Mesothelial cell of epicardium (in vitro differentiated cells): ENCODE data around the gene DUSP16. TPM values are rescaled to one million over a fixed set of nuclear protein-coding genes. Genes with fewer than 3 reads are reported as not detected.

Source experiments
- DNase-seq, 2 experiments: peaks; one replicate each; pipeline ENCODE4 v3.0.0; 2021; ENCODE audit warnings: low spot score in 2 of 2; ENCODE audit not compliant: unreplicated experiment in 2 of 2
- H3K27ac Mint-ChIP-seq: 2 replicates; pipeline ENCODE4 v1.8.0; 2021; ENCODE audit warnings: mixed read lengths
- H3K27me3 Mint-ChIP-seq: 2 replicates; pipeline ENCODE4 v1.8.0; 2021; ENCODE audit warnings: low read depth, mixed read lengths
- H3K36me3 Mint-ChIP-seq: 2 replicates; pipeline ENCODE4 v1.8.0; 2021; ENCODE audit warnings: mixed read lengths
- H3K4me1 Mint-ChIP-seq: 2 replicates; pipeline ENCODE4 v1.8.0; 2021; ENCODE audit warnings: mixed read lengths
- H3K4me3 Mint-ChIP-seq: 2 replicates; pipeline ENCODE4 v1.8.0; 2021; ENCODE audit warnings: mild to moderate bottlenecking, moderate library complexity, mixed read lengths
- H3K9me3 Mint-ChIP-seq: 2 replicates; pipeline ENCODE4 v1.8.0; 2021; ENCODE audit warnings: mixed read lengths
- total RNA-seq: library from RNA; stranded (reverse); gene quantifications from 3 replicates; pipeline ENCODE4 v1.2.1, GENCODE V29; 2021
- TF ChIP-seq, protein P1 (sequence below): fragments of 200-600 bp; sonication (generic); IDR thresholded peaks from one replicate; pipeline ENCODE4 v1.5.0; 2021; ENCODE audit warnings: antibody characterized with exemption; ENCODE audit not compliant: unreplicated experiment

DUSP16 gene
- total RNA-seq, 1 donor from 2014 or later, result 31.5 TPM

DNA sequence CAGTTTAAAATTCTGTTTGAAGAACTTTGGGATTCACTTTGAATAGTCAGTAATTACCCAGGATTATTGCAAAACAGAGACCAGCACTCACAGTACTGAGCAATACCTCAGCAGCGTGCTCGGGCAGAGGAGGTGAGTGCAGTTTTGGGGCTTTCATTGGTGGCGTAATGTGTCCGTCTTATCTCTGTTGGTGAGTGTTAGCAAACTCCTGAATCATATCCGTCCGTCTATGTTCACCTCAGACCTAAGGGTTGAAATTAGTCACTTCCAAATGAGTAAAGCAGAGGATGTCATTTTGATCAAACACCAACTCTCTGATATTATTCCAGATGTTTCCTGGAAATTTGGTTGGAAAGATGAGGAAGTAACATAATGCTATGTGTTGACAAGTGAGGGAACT is 123.0 kb downstream of the DUSP16 start:
- Mint-ChIP-seq H3K27ac (no peak overlapping the region), H3K9me3 (peaks cover 7% of the 10 kb centered on the region), H3K27me3 (no peaks in the 10 kb centered on the region), H3K4me3 (no peak overlapping the region), H3K4me1 (peaks cover 10% of the 10 kb centered on the region), H3K36me3 (peaks cover 11% of the 10 kb centered on the region)
- TF ChIP-seq, protein P1, sequence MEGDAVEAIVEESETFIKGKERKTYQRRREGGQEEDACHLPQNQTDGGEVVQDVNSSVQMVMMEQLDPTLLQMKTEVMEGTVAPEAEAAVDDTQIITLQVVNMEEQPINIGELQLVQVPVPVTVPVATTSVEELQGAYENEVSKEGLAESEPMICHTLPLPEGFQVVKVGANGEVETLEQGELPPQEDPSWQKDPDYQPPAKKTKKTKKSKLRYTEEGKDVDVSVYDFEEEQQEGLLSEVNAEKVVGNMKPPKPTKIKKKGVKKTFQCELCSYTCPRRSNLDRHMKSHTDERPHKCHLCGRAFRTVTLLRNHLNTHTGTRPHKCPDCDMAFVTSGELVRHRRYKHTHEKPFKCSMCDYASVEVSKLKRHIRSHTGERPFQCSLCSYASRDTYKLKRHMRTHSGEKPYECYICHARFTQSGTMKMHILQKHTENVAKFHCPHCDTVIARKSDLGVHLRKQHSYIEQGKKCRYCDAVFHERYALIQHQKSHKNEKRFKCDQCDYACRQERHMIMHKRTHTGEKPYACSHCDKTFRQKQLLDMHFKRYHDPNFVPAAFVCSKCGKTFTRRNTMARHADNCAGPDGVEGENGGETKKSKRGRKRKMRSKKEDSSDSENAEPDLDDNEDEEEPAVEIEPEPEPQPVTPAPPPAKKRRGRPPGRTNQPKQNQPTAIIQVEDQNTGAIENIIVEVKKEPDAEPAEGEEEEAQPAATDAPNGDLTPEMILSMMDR, result no peak
- DNase-seq, result no peak

DNA sequence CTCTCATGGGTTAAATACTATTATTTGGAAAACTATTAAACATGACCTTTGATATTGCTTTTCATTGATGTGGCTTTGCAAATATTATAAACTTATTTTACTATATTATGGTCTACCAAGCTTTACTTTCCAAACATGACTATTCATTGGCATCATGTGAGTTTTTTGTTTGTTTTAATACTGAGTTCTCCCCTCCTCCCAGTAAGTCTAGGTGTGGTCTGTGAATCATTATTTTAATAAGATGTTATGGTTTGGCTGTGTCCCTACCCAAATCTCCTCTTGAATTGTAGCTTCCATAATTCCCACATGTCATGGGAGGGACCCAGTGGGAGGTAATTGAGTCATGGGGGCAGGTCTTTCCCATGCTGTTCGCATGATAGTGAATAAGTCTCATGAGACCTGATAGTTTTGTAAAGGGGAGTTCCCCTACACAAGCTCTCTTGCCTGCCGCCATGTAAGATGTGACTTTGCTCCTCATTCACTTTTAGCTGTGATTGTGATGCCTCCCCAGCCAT is 125.8 kb downstream of the DUSP16 start:
- Mint-ChIP-seq H3K36me3 (peaks cover 13% of the 10 kb centered on the region), H3K4me3 (no peak overlapping the region), H3K27me3 (no peaks in the 10 kb centered on the region), H3K4me1 (peaks cover 26% of the 10 kb centered on the region), H3K27ac (no peak overlapping the region), H3K9me3 (peaks cover 7% of the 10 kb centered on the region)
- no peak for DNase-seq
- TF ChIP-seq, protein P1, result no peak

DNA sequence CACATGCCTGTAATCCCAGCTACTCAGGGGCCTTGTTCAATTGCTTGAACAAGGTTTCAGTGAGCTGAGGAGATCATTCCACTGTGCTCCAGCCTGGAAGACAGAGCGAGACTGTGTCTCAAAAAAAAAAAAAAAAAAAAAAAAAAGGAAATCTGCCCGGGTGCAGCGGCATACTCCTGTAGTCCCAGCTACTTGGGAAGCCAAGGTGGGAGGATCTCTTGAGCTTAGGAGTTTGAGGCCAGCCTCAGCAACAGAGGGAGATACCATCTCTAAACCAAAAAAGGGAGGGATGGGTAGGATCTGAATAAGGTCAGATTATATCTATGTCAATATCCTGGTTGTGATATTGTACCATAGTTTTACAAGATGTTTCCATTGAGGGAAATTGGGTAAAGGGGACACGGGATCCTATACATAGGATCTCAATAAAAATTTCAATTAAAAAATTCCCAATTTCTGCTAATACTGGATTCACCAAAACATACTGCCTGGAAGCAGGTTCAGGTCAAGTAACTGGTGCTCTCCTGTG is 129.4 kb downstream of the DUSP16 start:
- TF ChIP-seq, protein P1, result no peak
- Mint-ChIP-seq H3K4me3 (no peak overlapping the region), H3K9me3 (peaks cover 7% of the 10 kb centered on the region), H3K27me3 (no peaks in the 10 kb centered on the region), H3K27ac (peak overlapping the region; percentile 39), H3K36me3 (peaks cover 13% of the 10 kb centered on the region), H3K4me1 (peaks cover 35% of the 10 kb centered on the region)
- no peak for DNase-seq

DNA sequence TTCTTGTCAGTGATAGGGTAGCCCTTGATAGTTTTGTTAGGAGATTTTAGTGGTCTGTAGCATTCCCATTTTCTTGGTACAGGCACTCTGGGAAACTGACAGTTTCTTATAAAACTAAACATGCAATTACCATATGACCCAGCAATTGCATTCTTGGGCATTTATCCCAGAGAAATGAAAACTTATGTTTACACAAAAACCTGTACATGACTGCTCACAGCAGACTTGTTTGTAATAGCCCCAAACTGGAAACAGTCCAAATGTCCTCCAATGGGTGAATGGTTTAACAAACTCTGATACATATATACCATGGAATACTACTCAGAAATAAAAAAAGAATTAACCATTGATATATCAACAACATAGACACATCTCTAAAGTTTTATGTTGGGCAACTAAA is 130.3 kb downstream of the DUSP16 start:
- no peak overlapping the region for H3K4me3 Mint-ChIP-seq
- no peak for DNase-seq
- peaks cover 12% of the 10 kb centered on the region for H3K36me3 Mint-ChIP-seq
- H3K4me1 Mint-ChIP-seq, result peaks cover 35% of the 10 kb centered on the region
- peak overlapping the region; percentile 51 for H3K27ac Mint-ChIP-seq
- TF ChIP-seq, protein P1, result no peak
- H3K27me3 Mint-ChIP-seq, result no peaks in the 10 kb centered on the region
- H3K9me3 Mint-ChIP-seq, result peaks cover 6% of the 10 kb centered on the region

DNA sequence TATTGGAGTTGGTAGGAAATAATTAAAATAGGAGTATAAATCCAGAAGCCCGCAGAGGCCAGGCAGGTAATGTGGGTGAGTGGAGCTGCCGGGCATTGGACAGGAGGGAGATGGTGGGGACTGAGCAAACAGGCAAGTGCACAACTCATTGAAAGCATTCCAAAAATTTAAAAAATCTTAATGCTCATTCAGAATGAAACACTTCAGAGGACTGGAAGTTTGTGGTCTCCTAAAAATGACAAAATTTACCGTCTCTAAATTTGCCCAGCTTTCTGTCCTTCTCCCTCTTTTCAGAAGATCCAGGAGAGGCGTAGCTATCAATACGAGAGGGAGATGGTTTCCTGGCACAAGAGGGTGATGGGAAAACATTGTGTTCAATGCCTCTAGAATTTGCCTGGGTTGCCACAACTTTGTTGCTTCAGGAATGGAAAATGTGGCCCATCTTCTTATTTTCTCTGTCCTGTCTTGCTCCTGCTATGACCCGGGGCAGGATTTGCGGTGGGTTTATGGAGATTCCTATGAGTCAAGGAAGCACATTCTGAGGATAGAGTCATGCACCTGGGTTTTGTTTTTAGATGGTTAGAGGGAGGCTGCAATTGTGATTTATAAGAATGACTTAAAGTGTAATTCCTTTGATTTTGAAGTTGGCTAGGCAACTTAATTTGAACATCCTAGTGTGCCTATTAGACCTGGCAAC is 133.6 kb downstream of the DUSP16 start:
- Mint-ChIP-seq H3K4me3 (no peak overlapping the region), H3K4me1 (peaks cover 29% of the 10 kb centered on the region), H3K9me3 (peaks cover 18% of the 10 kb centered on the region), H3K36me3 (peaks cover 14% of the 10 kb centered on the region), H3K27ac (peak overlapping the region; percentile 66), H3K27me3 (no peaks in the 10 kb centered on the region)
- no peak for DNase-seq
- TF ChIP-seq, protein P1, result no peak
